ENCODE measurements around the gene ACSF3. TPM values are rescaled to one million over a fixed set of nuclear protein-coding genes. Genes with fewer than 3 reads are reported as not detected.
"Not testable (repeated sequence)": the region's sequence is repeated elsewhere in the genome, so short reads cannot be mapped to it uniquely, and the experiment has no call there.

ACSF3 gene
- polyA plus RNA-seq, 3 donors: 29.7 to 38.0 (median 30.8) TPM

GRCh38 chr16:89161763-89162713 is 68.4 kb downstream of the ACSF3 start:
- no peak for DNase-seq (ENCODE audit: extremely low read depth in 1 of 11, low read depth in 9 of 11, low spot score in 4 of 11)

- no peak for DNase-seq (ENCODE audit: extremely low read depth in 1 of 11, low read depth in 9 of 11, low spot score in 4 of 11)
Observed at GRCh38 chr16:89163297-89163696, 69.6 kb downstream of the ACSF3 start.

DNA sequence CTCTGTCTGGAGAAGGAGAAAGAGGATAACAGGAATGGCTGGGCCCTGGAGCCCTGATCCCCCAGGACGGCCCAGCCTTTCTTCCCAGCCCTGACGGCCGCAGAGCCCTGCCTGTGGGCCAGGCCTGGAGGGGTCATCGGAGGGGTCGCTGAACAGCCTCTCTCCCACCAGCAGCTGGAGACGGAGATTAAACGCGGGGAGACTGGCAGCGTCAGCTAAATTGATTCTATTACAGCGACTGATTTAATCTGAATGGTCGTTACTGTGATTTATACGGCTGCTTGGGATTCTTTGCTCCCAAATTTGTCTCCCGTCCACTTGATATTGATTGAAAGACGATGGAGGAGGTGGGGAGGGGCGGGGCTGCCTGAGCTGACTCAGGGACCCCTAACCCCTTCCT is 70.8 kb downstream of the ACSF3 start:
- DNase-seq (ENCODE audit: extremely low read depth in 1 of 11, low read depth in 9 of 11, low spot score in 4 of 11): peak in 2 of 11 donors; percentile 46 to 56

GRCh38 chr16:89164847-89165680 is 71.4 kb downstream of the ACSF3 start:
- DNase-seq (ENCODE audit: extremely low read depth in 1 of 11, low read depth in 9 of 11, low spot score in 4 of 11): no peak

GRCh38 chr16:89165681-89165979 is 72.0 kb downstream of the ACSF3 start:
- DNase-seq (ENCODE audit: extremely low read depth in 1 of 11, low read depth in 9 of 11, low spot score in 4 of 11): not testable (repeated sequence)

DNA sequence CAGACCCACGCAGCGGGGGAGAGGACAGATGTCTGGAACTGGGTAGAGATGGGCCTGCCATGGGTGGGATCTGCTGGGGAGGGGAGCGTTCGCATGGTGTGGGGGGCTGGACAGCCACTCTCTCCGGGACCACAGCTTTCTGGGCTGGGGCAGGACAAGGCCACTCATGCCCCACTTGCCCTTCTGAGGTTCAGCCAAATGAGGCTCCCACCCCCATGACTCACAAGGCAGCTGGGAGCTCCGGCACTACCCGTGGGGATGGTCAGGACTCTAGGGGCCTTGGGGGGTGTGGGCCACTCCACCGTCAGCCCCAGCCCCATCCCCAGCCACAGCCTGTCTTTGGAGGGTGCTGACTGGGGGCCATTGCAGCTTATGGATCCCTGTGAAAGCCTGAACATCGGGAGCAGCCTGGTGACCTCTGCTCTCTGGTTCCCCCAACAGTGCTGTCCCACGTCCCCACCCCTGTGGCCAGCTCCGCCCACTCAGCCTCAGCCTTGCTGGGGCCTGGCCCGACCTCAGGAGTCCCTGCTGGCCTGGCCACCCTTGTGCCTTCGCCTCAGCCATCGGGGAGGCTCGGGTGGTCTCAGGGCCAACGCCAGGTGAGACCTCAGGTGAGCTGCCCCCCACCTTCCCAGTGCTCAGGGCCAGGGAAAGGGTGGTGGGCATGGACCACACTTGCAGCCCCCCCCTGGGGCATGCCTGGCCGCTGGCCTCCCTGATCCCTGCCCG is 73.2 kb downstream of the ACSF3 start:
- DNase-seq (ENCODE audit: extremely low read depth in 1 of 11, low read depth in 9 of 11, low spot score in 4 of 11): no peak

DNA sequence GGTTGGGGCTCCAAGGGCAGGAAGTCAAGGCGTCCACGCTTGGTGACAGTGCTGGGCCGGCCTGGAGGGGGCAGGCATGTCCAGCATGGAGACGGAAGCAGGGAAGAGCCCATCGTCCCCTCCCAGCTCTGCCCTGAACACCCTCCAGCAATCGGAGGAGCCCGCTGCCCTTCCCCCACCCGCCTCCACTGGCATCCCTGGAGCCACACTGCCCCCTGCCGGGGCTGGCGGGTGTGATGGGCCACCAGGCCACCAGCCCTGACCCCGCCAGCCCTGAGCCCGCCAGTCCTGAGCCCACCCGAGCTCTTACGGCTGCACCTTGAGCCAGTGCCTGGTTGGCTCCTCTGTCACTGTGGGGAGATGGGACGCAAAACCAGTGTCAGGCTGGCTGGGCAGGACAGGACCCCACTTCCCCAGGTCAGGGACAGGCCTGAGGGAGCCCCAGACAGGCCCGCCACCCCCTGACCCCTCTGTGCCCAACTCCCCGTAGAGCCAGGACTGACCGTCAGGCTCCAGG is 73.8 kb downstream of the ACSF3 start:
- DNase-seq (ENCODE audit: extremely low read depth in 1 of 11, low read depth in 9 of 11, low spot score in 4 of 11): peak in 6 of 11 donors; percentile 57 to 79 (median 72)

- no peak for DNase-seq (ENCODE audit: extremely low read depth in 1 of 11, low read depth in 9 of 11, low spot score in 4 of 11)
Observed at GRCh38 chr16:89168381-89169189, 74.9 kb downstream of the ACSF3 start.

DNA sequence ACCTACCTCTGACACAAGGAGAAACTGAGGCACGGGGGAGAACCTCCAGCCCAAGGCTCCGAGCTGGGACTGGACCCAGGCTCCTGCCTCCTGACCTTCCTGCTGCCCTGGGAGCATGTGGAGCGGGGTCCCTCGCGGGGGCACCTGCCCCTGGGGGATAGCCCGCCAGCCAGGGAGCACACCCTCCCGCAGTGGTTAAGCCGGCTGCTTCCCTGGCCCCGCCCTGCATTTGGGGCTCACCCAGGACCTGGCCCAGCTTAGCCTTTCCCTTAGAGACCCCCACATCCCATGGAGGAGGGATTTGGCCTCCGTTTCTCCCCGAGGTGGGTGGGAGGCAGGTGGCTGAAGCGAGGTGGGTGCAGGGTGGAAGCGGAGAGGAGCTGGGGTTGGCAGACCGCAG is 76.1 kb downstream of the ACSF3 start:
- no peak for DNase-seq (ENCODE audit: extremely low read depth in 1 of 11, low read depth in 9 of 11, low spot score in 4 of 11)

- no peak for DNase-seq (ENCODE audit: extremely low read depth in 1 of 11, low read depth in 9 of 11, low spot score in 4 of 11)
Observed at GRCh38 chr16:89170346-89171215, 76.9 kb downstream of the ACSF3 start.

DNA sequence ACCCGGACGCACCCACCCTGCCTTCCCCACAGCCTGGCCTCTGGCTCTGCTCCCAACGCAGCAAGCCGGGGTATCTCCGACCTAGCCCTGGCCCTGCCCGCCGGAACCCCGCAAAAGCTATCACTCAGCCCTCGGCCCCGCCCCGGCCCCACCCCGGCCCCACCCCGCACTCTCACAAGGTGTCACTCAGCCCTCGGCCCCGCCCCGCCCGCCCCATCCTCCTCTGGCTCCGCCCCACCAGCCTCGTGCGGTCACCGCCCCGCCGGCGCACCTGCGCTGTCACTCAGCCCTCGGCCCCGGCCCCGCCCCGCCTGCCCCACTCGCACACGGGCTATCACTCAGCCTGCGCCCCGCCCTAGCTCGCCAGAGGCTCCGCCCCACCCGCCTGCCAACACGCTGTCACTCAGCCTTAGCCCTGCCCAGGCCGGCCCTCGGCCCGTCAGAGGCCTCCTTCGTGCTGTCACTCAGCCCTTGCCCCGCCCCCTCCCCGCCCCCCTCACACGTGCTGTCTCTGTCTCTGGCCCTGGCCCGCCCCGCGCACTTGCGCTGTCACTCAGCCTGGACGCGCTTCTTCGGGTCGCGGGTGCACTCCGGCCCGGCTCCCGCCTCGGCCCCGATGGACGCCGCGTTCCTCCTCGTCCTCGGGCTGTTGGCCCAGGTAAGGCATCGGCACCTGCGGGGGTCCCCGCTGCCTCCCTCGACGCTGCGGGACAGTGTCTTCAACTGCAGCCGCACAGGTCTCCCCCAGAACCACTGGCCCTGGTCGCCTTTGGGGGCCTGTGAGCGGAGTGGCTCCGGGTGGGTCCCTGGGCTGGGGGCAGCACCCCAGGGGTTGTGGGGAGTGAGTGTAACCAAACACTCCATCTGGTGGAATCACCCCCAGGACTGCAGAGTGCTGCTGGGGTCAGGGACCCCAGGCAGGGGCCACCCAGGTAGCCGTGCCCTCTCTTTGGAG is 77.8 kb downstream of the ACSF3 start, which contains the start of gene CDH15:
TSS of gene CDH15 (plus strand) at position 533 of the 955 bp plus-strand sequence. CDS start at position 617, 84 bp downstream.
- peak; percentile 63 to 87 (median 84) for DNase-seq (ENCODE audit: extremely low read depth in 1 of 11, low read depth in 9 of 11, low spot score in 4 of 11)

DNA sequence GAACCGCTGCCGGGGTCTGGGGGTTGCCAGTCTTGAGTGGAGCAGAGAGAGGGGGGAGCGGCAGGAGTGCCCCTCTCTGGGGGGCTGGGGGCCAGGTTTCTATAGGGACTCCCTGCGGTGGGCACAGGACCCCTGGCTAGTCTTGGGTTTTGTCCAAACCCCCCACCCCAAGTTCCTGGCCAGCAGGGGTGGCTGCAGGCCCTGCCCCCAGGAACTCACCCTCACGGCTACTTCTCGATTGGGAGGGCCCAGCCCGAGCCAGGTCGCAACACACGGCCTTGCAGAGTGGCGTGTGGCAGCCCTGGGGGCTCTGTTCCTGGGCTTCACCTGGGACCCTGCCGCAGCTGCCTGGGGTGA is 78.5 kb downstream of the ACSF3 start:
- no peak for DNase-seq (ENCODE audit: extremely low read depth in 1 of 11, low read depth in 9 of 11, low spot score in 4 of 11)

- DNase-seq (ENCODE audit: extremely low read depth in 1 of 11, low read depth in 9 of 11, low spot score in 4 of 11): peak in 1 of 11 donors; percentile 55
Observed at GRCh38 chr16:89172528-89173173, 79.0 kb downstream of the ACSF3 start.

GRCh38 chr16:89173174-89173921 is 79.7 kb downstream of the ACSF3 start:
- no peak for DNase-seq (ENCODE audit: extremely low read depth in 1 of 11, low read depth in 9 of 11, low spot score in 4 of 11)

Data from renal cortex interstitium (tissue), 11 donors.